ENCODE results near the gene CNTRL.
"Not testable (repeated sequence)": the region's sequence is repeated elsewhere in the genome, so short reads cannot be mapped to it uniquely, and the experiment has no call there.

The CNTRL gene

DNA sequence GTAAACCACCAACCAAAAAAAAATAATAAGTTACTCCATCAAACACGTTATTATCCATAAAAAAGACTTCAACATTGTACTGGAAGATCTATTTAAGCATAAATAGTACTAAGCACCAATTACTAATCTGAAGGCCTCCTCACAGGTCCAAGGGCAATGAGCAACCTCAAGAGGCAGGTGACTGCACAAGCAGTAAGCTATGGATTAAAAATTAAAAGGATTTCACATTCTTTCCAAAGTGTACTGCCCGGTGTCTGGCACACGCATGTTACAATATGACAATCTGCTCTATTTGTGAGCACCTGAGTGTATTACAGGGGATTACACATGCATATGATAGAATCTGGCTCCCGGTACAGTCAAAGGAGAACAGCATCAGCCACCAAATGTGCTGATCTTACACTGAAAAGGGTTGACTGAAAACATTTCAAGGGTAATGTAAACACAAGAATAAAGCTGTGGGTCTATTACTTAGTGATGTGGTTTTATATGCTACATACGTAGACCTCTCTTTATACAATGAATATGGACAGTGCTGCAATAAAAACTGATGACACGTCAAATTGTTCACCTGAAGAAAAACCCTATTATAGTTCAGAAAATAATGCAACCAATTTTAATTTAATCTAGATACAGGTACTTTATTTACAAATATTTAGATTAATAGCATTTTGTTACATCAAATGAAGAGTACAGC is 104.1 kb downstream of the CNTRL start:
- in situ Hi-C loops (cut with MboI; ENCODE audit: low sequenced_read_pairs) = no loop called here

DNA sequence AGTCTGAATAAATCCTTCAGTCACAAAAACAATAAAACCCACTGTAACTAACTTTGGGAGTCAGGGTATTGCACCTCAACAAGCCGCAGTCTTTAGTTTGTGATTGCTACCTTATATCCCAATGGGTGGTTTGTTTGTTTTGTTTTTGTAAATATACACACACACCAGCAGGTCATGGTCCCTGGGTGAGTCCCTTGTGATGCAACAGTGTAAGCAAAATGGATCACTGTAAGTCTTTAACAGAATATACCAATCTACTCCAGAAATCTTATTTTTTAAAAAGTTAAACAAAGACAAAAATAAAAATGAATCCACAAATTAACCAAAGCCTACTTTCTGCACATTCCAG is 104.6 kb downstream of the CNTRL start:
- in situ Hi-C loops (cut with MboI; ENCODE audit: low sequenced_read_pairs) = not testable (repeated sequence)

DNA sequence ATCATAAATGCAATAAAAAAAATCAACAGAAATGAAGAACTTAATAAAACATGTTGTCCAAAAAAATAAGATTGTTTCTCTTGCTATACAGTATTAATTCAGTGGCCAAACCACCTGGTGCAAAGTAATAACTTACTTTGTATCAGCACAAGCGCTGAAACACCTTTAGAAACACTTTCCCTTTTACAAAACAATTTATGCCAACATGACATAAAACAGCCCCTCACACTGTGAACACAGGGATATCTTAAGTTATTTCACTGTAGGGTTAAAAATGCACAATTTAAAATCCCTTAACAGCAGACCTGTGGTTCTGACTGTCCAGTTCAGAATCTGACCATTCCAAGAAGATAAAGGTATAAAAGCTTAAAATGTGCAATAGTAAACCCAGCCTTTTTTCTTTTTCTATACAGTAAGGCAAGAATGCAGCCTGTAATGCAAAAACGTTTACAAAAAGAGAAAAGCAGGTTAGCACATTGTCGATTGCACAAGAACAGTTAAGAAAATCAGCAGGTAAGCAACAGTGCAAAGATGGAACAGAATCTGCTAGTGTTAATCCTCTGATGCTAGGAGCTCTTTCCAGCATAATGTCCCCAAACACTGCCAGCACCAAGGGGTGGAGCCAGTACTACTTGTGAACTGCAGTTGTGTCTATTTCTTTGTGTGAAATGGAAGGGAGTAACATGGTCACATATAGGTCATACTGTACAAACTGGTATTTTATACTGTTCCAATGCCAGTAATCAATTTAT is 105.4 kb downstream of the CNTRL start:
- in situ Hi-C loops (cut with MboI; ENCODE audit: low sequenced_read_pairs) = no loop called here

DNA sequence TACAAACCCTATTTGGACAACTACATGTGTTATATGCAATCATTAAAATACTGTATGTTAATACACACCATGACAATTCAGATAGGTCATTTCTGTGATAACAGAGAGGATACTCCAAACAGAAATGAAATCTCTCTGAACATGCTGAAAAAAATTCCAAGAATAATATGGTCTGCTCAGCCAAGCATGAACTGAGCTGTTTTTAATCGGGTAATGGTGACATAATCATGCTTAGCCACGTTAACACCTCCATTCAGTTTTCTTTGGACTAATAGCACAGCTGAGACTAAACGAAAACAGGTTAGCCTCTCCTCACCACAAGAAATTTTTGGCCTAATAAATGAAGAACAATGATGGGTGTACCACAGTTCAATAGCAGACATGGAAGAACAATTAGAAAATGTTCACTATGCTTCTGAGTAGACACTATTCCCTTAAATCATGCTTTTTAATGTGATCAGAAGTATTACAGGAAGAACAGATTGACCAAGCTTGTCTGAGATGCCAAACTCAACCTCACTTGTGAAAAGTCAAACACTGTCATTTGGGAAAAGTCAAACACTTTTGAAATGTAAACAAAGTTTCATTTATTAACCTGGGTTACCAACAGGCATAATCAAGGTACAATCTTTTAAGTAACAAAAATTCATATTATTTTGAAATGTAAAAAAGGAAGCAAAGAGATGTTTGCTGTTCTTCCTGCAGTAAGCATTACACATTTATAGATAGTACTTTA is 107.5 kb downstream of the CNTRL start:
- in situ Hi-C loops (cut with MboI; ENCODE audit: low sequenced_read_pairs) = no loop called here

DNA sequence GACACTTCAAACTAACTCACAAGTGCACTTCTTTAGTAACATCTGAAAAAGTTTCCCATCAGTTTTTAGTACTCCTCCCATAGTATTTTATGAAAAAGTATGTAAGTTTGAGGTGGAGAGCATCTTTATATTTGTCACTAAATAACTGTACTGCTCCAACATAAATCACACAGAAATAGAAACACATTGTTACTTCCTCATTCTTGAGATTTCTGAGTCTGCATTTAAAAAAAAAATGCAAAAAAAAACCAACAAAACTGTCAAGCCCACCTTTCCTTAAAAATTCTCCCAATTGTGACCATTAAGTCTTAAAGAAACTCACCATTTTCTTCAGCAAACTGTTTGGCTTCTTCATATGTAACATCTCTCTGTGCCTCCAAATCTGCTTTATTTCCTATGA is 108.2 kb downstream of the CNTRL start:
- in situ Hi-C loops (cut with MboI; ENCODE audit: low sequenced_read_pairs) = no loop called here

DNA sequence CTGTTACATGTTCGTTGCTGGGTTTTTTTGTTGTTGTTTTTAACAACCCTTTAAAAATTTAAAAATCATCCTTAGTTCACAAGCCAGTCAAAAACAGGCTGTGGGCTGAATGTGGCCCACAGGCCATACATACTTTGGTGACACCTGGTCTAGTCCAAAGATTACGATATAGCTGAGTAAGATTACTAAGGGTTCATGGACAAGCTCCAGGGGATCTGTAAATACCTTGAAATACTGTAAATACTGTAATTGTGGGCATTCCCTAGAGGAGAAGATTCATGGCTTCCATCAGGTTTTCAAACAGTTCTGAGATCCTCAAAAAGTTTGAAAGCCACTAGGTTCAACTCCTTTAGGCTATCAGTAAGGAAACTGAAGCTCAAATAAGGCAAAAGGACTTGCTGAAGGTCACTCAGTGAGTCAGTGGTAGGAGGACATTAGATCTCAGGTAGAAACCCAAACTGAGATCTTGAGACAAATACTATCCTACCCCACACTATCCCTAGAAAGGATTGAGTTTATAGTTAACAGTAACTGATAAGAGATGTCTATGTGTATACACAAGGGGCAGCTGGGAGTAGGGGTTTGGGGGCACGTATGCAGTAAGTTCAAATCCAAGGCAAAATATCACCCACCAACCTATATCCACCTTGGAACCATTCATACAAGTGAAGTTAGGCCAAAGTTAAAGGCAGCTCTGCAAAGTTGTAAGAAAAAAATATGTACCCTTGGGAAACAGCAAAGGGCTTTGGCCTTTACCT is 109.1 kb downstream of the CNTRL start:
- in situ Hi-C loops (cut with MboI; ENCODE audit: low sequenced_read_pairs) = no loop called here

DNA sequence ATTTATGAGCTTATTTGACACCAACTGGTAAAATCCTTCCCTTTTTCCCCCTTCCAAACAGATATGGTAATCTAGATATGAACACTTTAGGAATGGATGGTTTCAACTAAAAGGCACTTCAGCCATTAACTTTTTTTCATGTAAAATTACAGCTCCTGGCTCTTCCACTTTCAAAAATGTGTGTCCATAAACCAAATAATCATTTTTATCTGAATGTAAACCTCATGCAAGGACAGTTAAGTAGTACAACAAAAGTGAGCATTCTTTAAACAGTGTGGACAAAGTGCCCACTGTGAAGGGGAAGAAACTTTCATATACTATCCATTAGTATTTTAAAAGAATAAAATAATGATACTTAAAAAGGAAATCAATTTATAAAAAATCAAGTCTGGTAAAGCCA is 109.7 kb downstream of the CNTRL start:
- in situ Hi-C loops (cut with MboI; ENCODE audit: low sequenced_read_pairs) = no loop called here

DNA sequence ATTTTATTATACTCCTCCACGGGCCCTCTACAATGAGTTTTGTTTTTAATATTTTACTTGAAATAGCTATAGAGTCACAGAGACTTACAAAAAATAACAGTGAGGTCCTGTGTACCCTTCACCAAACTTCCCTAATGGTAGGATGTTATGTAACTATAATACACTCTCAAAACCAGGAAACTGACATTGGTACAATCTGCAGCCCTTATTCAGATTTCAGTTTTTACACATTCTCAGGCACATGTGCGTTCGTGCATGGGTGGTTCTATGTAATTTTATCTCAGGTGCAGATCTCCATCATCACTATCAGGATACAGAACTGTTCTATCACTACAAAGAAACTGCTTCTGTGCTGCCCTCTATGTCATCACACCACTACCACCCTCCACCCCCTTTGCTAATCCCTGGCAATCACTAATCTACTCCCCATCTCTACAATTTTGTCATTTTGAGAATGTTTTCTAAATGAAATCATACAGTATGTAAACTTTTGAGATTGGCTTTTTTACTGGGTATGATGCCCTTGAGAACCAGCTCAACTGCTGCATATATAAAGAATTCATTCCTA is 110.5 kb downstream of the CNTRL start:
- in situ Hi-C loops (cut with MboI; ENCODE audit: low sequenced_read_pairs) = no loop called here

DNA sequence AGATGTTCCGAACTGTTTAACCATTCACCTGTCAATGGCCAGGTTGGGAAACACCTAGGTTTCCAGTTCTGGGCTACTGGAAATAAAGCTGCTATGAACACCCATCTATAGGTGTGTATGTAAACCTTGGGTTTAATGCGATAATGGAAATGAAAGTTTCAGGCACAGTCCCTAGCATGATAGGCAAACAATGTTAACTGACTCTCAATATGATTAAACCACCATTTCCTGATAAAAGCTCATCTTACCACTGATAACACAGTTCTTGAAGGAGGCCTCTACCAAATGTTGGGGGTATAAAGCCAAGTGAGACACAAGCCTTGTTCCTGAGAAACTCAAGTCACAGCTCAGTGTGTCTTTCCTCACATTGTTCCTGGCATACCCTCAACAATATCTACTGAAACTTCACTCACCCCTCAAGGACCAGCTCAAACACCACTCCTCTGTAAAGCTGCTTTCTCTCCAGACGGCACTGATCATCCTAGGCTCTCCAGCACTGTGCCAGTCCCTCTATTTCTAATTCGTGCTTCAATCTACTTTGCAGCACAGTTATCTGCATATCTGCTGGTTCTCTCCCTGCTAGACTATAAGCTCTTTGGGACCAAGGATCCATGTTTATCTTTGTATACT is 111.1 kb downstream of the CNTRL start:
- in situ Hi-C loops (cut with MboI; ENCODE audit: low sequenced_read_pairs) = no loop called here

DNA sequence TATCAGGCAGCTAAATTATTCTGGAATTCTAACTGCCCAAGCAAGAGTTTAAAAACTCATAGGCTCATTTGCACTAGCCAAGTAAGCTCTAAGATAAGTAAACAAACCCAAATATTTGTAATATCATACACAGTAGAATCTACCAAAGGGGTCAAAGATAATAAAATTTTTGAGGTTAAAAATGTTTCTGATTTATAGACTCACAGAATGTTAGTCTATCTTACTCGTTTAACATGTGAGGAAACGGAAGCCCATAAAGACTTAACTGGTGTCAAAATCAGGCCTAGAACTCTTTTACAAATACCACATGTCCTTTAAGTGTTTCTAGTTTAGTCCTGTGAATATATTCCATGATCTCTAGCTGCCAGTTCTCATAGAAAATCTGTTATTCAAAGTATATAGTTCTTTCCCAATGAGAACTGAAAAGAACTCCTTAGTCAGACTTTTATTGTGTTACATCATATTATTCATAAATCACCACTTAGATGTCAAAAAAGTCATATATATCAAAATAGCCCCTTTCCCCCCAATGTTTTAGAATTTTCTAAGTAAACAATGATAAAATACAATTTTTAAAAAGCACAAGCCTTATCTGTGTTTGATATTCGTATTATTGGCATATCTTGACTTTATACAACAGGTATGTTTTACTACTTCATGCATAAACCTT is 113.0 kb downstream of the CNTRL start:
- in situ Hi-C loops (cut with MboI; ENCODE audit: low sequenced_read_pairs) = no loop called here

DNA sequence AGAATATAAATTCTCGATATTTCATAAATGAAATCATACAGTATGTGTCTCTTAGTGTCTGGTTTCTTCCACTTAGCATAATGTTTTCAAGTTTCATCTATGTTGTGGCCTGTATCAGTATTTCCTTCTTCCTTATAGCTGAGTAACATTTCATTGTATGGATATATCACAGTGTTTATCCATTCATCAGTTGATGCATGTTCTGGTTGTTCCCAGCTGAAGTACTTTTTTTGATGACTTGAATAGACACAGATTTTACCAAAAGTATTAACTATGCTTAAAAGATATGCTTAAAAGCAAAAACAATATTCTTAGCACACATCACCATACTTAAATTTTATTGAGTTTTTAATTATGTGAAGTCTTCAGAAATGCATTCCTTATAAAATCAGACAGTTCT is 114.3 kb downstream of the CNTRL start:
- in situ Hi-C loops (cut with MboI; ENCODE audit: low sequenced_read_pairs) = no loop called here

DNA sequence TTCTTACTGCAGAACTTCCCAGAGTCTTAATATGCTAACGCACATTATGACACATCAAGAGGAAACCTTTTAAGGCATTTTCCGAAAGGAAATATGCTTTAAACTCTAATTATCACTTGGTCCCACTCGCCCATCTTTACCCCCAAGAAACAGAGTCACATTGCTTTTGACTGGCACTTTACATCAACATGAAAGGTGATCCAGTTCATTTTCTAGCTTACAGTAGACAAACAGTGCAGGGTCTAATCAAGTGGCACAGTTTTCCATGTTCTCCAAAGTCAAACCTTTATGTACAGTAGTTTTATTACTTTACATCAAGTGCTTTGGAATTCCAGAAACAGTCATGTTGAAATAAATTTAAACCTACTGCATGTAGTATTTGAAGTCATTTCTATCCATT is 114.9 kb downstream of the CNTRL start:
- in situ Hi-C loops (cut with MboI; ENCODE audit: low sequenced_read_pairs) = no loop called here

DNA sequence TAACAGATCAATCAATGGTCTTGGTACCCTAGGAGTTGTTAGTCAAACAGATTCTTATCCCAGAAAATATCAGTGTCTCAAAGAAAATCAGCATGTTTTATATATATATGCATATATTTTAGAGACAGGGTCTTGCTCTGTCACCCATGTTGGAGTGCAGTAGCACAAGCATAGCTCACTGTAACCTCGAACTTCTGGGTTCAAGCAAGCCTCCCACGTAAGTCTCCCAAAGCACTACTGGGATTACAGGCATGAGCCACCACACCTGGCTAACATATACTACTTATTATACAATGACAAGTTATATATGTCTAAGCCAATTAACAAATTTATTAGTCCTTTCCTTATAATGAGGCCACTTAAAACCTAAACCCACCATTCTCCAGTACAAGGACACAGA is 116.5 kb downstream of the CNTRL start:
- in situ Hi-C loops (cut with MboI; ENCODE audit: low sequenced_read_pairs) = no loop called here

DNA sequence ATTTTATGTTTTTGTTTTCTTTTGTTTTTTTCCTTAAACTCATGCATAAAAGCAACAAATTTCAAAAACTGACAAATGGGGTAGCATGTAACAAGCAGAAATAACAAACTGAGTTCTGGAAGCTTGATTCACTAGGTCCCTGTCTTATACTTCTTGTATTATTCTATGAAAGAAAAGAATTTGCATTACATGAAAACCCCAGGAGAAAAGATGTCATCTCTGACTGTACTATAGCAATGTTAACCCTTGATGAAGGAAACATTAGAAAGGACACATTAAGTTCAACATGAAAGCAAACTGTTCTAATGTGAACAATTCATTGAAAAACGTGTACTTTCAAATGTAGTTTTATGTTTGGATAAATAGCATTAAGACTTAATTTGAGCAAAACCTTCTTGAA is 117.8 kb downstream of the CNTRL start:
- in situ Hi-C loops (cut with MboI; ENCODE audit: low sequenced_read_pairs) = no loop called here

DNA sequence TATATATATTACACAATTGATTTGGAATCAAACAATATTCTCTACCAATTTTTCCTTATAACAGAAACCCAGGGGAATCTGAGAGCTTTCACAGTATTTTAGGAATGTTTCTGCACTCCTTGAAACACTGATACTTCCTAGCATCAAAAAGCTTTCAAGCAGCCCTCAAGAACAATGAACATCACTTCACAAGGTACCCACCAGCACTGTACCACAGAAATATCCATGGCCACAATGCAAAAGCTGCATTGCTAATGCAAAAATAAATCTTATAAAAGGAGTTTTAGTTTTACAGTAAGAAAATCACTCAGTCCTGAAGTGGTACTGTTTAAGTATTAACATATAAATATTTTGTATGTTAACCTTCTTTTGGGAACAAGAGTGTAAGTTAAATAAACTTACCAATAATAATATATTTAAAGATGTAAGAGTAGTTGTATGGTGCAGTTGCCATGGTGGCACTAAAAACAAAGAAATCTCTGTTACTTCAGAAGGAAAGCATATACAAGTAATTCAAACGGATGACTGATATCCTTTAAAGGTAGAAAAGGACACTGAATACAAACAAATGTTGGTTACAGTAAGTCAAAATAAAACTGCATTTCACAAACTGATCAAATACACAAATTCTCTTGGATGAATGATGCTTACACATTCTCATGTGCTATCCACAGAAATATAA is 118.3 kb downstream of the CNTRL start:
- in situ Hi-C loops (cut with MboI; ENCODE audit: low sequenced_read_pairs) = no loop called here

DNA sequence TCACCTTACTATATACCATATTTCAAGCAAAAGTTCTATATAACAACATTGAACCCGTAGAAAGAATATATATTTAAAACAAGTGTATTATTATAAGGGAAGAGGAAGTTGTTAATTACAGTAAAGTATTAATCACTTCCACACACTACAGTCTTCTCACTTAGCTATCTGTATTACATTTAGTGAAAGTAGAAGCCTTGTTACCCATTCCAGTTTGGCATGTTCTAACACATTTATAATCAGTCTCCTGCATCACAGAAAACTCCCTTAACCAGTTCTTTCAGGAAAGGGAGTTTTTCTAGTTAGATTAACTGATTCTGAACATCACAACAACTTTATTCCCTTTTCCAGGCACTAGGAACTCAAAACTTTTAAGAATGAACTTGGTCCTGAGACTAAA is 120.0 kb downstream of the CNTRL start:
- in situ Hi-C loops (cut with MboI; ENCODE audit: low sequenced_read_pairs) = no loop called here

DNA sequence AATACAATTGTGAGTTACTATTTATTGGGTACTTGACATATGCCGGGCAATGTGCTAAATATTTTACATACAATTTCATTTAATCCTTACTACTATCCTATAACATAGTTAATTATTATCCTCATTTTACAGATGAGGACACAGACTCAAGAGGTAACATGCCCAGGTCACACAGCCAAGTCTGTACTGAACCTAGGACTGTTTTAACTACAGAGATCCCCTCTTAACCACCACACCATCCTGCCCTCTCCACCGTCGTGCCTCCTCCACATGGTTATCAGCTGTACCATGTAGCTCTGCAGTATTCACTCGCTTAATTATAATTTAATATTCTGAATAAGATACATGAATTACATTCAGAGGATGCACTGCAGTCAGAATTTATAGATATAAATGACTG is 121.6 kb downstream of the CNTRL start:
- in situ Hi-C loops (cut with MboI; ENCODE audit: low sequenced_read_pairs) = no loop called here

DNA sequence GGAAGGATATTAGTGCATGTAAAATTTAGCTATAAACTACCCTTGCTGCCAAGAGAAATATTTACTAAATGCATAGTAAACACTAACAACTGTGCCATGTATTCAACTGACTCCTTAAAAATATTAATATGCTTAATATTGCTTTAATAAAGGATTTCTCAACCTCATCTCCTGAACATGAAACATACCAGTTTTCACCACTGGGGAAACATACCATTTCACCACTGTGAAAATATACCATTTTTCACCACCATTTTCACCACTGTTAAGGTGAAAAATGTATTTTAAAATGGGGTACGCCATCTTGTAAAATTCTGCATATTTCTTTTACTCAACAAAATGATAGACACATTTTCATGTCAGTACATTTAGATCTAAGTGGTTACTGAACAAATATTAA is 122.4 kb downstream of the CNTRL start:
- in situ Hi-C loops (cut with MboI; ENCODE audit: low sequenced_read_pairs) = no loop called here

DNA sequence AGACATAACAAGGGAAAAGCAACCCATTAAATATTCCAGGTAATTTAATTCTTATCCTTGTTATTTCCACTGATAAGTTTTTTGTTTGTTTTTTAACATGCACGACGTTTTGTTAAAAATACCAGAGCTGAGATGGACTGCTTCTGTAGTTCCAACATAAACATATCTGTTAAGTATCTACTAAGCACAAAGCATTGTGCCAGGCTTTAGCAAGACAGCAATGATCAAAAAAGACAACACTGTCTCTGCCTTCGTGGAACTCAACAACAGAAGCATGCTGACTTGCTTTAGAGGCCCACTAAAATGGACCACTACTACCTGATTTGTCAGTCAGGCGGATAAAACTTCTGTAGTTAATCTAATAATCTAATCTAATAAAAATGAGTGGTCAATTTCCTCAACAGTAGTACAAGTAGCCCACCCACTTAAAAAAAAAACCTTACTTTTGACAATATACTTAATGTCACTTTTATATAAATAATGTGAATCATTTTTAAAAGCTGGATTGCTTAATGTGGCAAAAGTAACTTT is 123.8 kb downstream of the CNTRL start:
- in situ Hi-C loops (cut with MboI; ENCODE audit: low sequenced_read_pairs) = no loop called here

Measured in HL-60/S4 (cell line).